Measurements from ENCODE around the gene KCNQ2.

- TF ChIP-seq CTCF (conservative IDR thresholded peaks at IDR 0.05) (no peak), ZFX (IDR thresholded peaks at IDR 0.05) (no peak)
Measured at GRCh38 chr20:63513207-63513606, 40.8 kb upstream of the KCNQ2 start.
